Measurements from ENCODE around the gene MAPK9. TPM values are rescaled to one million over a fixed set of nuclear protein-coding genes. Genes with fewer than 3 reads are reported as not detected.

MAPK9 gene
- total and polyA plus RNA-seq, 9 of the 15 experiments (the other 6 are each of a cell fraction or from before 2014, with no cell fraction given), result 4.8 to 58.0 (median 29.9) TPM

- TF ChIP-seq REST (IDR thresholded peaks at IDR 0.05; ENCODE audit: borderline replicate concordance) (no peak), REST (CRISPR knock-in tag; IDR thresholded peaks at IDR 0.05; ENCODE audit: low read depth) (no peak), MAFF (IDR thresholded peaks at IDR 0.05; ENCODE audit: low read length) (0 out of 2 replicates have a peak, but pooled peaks have one; percentile 5), CHD2 (IDR thresholded peaks at IDR 0.05; ENCODE audit: low read depth, low read length) (no peak), NFE2L1 (tag; IDR thresholded peaks at IDR 0.05; ENCODE audit: borderline replicate concordance, low read depth) (no peak), C11orf30 (IDR thresholded peaks at IDR 0.05; ENCODE audit: low read depth) (0 out of 2 replicates have a peak, but pooled peaks have one; percentile 37), SREBF2 (CRISPR knock-in tag; IDR thresholded peaks at IDR 0.05) (no peak), ZNF77 (CRISPR knock-in tag; IDR thresholded peaks at IDR 0.05) (no peak), BRD4 (IDR thresholded peaks at IDR 0.05) (no peak), HNRNPUL1 (IDR thresholded peaks at IDR 0.05; ENCODE audit: low read length) (no peak), ZNF57 (CRISPR knock-in tag; IDR thresholded peaks at IDR 0.05) (no peak), ZNF76 (CRISPR knock-in tag; IDR thresholded peaks at IDR 0.05; ENCODE audit: borderline replicate concordance) (no peak), SAFB (IDR thresholded peaks at IDR 0.05; ENCODE audit: borderline replicate concordance, low read depth, low read length) (no peak), E2F1 (CRISPR knock-in tag; IDR thresholded peaks at IDR 0.05) (no peak), RNF2 (IDR thresholded peaks at IDR 0.05) (no peak), ZNF277 (CRISPR knock-in tag; IDR thresholded peaks at IDR 0.05; ENCODE audit: borderline replicate concordance) (no peak)
Observed at GRCh38 chr5:180206993-180207392, 84.9 kb downstream of the MAPK9 start (continued).

Data from K562 (cell line).